SK-N-SH (cell line): Measurements from ENCODE around the gene AHCYL1. TPM values are rescaled to one million over a fixed set of nuclear protein-coding genes. Genes with fewer than 3 reads are reported as not detected.

Source experiments
- CTCF ChIA-PET: fragments of 300-600, 350-600 bp; formaldehyde crosslinking; extraction: SDS; loops from one replicate; lab custom pipeline; 2021; lab: Yijun Ruan, JAX
- POLR2A ChIA-PET: fragments of 350-600 bp; sonication (Branson Sonifier 250); formaldehyde crosslinking; extraction: SDS; loops from one replicate; lab custom pipeline; 2020; ENCODE audit warnings: antibody characterized with exemption, inconsistent platforms; lab: Yijun Ruan, JAX
- DNase-seq: peaks from one replicate; pipeline ENCODE4 v3.0.0; 2012
- H2AFZ ChIP-seq: fragments of 200-600 bp; sonication (generic); 2 replicates; pipeline ENCODE4 v1.8.1; 2016; ENCODE audit warnings: antibody characterized with exemption, mild to moderate bottlenecking, low read depth
- H3F3A ChIP-seq: fragments of 200-600 bp; sonication (generic); replicated peaks from 2 replicates; pipeline ENCODE3; 2016; ENCODE audit warnings: antibody characterized with exemption, mild to moderate bottlenecking; ENCODE audit not compliant: insufficient read depth
- H3K27ac ChIP-seq, 2 experiments: fragments of 200-500 bp in 1 of 2; fragments of 200-600 bp in 1 of 2; sonication (Bioruptor generic) in 1 of 2; sonication (generic), shearing (Covaris generic) in 1 of 2; 2 replicates each; pipeline versions ENCODE4 v1.5.1 to v1.6.1; 2014 to 2016; ENCODE audit warnings: low read depth in 2 of 2, inconsistent platforms in 1 of 2, low read length in 1 of 2, mild to moderate bottlenecking in 1 of 2, mixed read lengths in 1 of 2
- H3K27me3 ChIP-seq: fragments of 200-600 bp; sonication (generic), shearing (Covaris generic); 2 replicates; pipeline ENCODE4 v1.6.1; 2016; ENCODE audit warnings: mixed run types; ENCODE audit not compliant: insufficient read depth
- H3K36me3 ChIP-seq, 2 experiments: fragments of 200-500 bp in 1 of 2; fragments of 200-600 bp in 1 of 2; sonication (Bioruptor generic) in 1 of 2; sonication (generic) in 1 of 2; replicated peaks in 1 of 2; 2 replicates each; pipeline versions ENCODE3 to v1.5.1; 2014 to 2016; ENCODE audit warnings: low read length in 1 of 2, mild to moderate bottlenecking in 1 of 2; ENCODE audit not compliant: insufficient read depth in 2 of 2, control insufficient read depth in 1 of 2
- H3K4me1 ChIP-seq, 2 experiments: fragments of 200-500 bp in 1 of 2; fragments of 200-600 bp in 1 of 2; sonication (Bioruptor generic) in 1 of 2; sonication (generic), shearing (Covaris generic) in 1 of 2; 2 replicates each; pipeline versions ENCODE4 v1.5.1 to v1.6.1; 2014 to 2016; ENCODE audit warnings: low read depth in 1 of 2, low read length in 1 of 2, mixed run types in 1 of 2; ENCODE audit not compliant: insufficient read depth in 2 of 2, control insufficient read depth in 1 of 2
- H3K4me2 ChIP-seq: fragments of 200-600 bp; sonication (generic), shearing (Covaris generic); 2 replicates; pipeline ENCODE4 v1.6.1; 2017; ENCODE audit warnings: mixed run types
- H3K4me3 ChIP-seq, 2 experiments: fragments of 200-500 bp in 1 of 2; fragments of 200-600 bp in 1 of 2; sonication (Bioruptor generic) in 1 of 2; sonication (generic), shearing (Covaris generic) in 1 of 2; 2 replicates each; pipeline versions ENCODE4 v1.5.1 to v1.8.1; 2014 to 2016; ENCODE audit warnings: low read depth in 2 of 2, inconsistent platforms in 1 of 2, low read length in 1 of 2, mild to moderate bottlenecking in 1 of 2, mixed read lengths in 1 of 2, moderate library complexity in 1 of 2
- H3K79me2 ChIP-seq: fragments of 200-600 bp; sonication (generic); 2 replicates; pipeline ENCODE4 v1.8.1; 2017; ENCODE audit warnings: mild to moderate bottlenecking; ENCODE audit not compliant: insufficient read depth
- H3K9ac ChIP-seq: fragments of 200-600 bp; sonication (generic); 2 replicates; pipeline ENCODE4 v1.6.1; 2017; ENCODE audit warnings: mixed run types
- H3K9me2 ChIP-seq: fragments of 200-600 bp; sonication (generic); 2 replicates; pipeline ENCODE4 v1.6.1; 2017; ENCODE audit warnings: mixed run types
- H3K9me3 ChIP-seq: fragments of 200-600 bp; sonication (generic); 2 replicates; pipeline ENCODE4 v1.6.1; 2017; ENCODE audit warnings: mixed run types, mild to moderate bottlenecking, moderate library complexity
- H4K20me1 ChIP-seq: fragments of 200-600 bp; sonication (generic); 2 replicates; pipeline ENCODE4 v1.6.1; 2017; ENCODE audit warnings: mild to moderate bottlenecking, mixed run types; ENCODE audit not compliant: insufficient read depth
- CTCF ChIP-seq: fragments of 200-600 bp; sonication (generic); IDR thresholded peaks from 2 replicates; pipeline ENCODE4 v1.6.1; 2017; ENCODE audit warnings: antibody characterized with exemption, mild to moderate bottlenecking, moderate library complexity
- EZH2phosphoT487 ChIP-seq: fragments of 200-600 bp; sonication (generic); IDR thresholded peaks from 2 replicates; pipeline ENCODE4 v1.6.1; 2017; ENCODE audit warnings: low read depth, mixed run types, mild to moderate bottlenecking, antibody characterized with exemption, moderate library complexity, borderline replicate concordance
- FOXJ3 ChIP-seq: sonication (generic); formaldehyde crosslinking; IDR thresholded peaks from 2 replicates; pipeline ENCODE4 v1.5.1; 2020; ENCODE audit warnings: mild to moderate bottlenecking, missing genetic modification reagents
- FOXM1 ChIP-seq: IDR thresholded peaks from 2 replicates; pipeline ENCODE4 v1.4.0; 2012; ENCODE audit warnings: low read depth, mild to moderate bottlenecking
- MEF2A ChIP-seq: IDR thresholded peaks from 2 replicates; pipeline ENCODE4 v1.4.0; 2012; ENCODE audit warnings: low read depth, borderline replicate concordance
- NRF1 ChIP-seq: IDR thresholded peaks from 2 replicates; pipeline ENCODE4 v1.6.1; 2012; ENCODE audit warnings: low read depth, mild to moderate bottlenecking, low read length
- PBX3 ChIP-seq: IDR thresholded peaks from 2 replicates; pipeline ENCODE4; 2012
- RAD21 ChIP-seq: IDR thresholded peaks from 2 replicates; pipeline ENCODE4 v1.6.1; 2012; ENCODE audit warnings: mild to moderate bottlenecking, low read length
- RFX5 ChIP-seq: IDR thresholded peaks from 2 replicates; pipeline ENCODE4 v1.6.1; 2012; ENCODE audit warnings: mild to moderate bottlenecking, improper control_type of control experiment, low read length
- SIN3A ChIP-seq: IDR thresholded peaks from 2 replicates; pipeline ENCODE4 v1.6.1; 2012; ENCODE audit warnings: low read depth, mild to moderate bottlenecking, low read length, moderate library complexity, borderline replicate concordance
- SMC3 ChIP-seq: IDR thresholded peaks from 2 replicates; pipeline ENCODE4 v1.6.1; 2012; ENCODE audit warnings: low read depth, low read length, improper control_type of control experiment
- TAF1 ChIP-seq: IDR thresholded peaks from 2 replicates; pipeline ENCODE4 v1.6.1; 2012; ENCODE audit warnings: low read depth, mild to moderate bottlenecking, low read length, moderate library complexity, borderline replicate concordance
- TCF12 ChIP-seq: IDR thresholded peaks from 2 replicates; pipeline ENCODE4 v1.4.0; 2012
- TEAD4 ChIP-seq: IDR thresholded peaks from 2 replicates; pipeline ENCODE4 v1.4.0; 2012; ENCODE audit warnings: mild to moderate bottlenecking, borderline replicate concordance; ENCODE audit not compliant: insufficient read depth
- YY1 ChIP-seq: IDR thresholded peaks from 2 replicates; pipeline ENCODE4 v1.4.0; 2012; ENCODE audit warnings: low read depth, mild to moderate bottlenecking
- WGBS: methylation state at CpG from one replicate; pipeline ENCODE4 v1.1.6; 2017; ENCODE audit warnings: low lambda C conversion rate; 5-methylcytosine and 5-hydroxymethylcytosine counted together
- polyA plus RNA-seq, 3 experiments: library from polyadenylated mRNA; depleted of rRNA; stranded (reverse); fragments of >200 nt; gene quantifications; 2 replicates each; pipeline ENCODE4 v1.2.3, GENCODE V29; 2012

Gene AHCYL1
- polyA plus RNA-seq, 1 of the 3 experiments (the other 2 are of a cell fraction) = 39.7 TPM

- peaks cover 15% of the 10 kb centered on the region; the same call in 1 of the 2 replicates for H4K20me1 ChIP-seq
- peaks cover 23% of the 10 kb centered on the region for H3K79me2 ChIP-seq
- no peak for DNase-seq
- no peak overlapping the region for H3K4me3 ChIP-seq
- TF ChIP-seq RAD21 (no peak), FOXM1 (no peak), MEF2A (no peak)
- TF ChIP-seq, all 33 proteins: peak for 0
- no peaks in the 10 kb centered on the region for H3F3A ChIP-seq
- no peaks in the 10 kb centered on the region for H3K27me3 ChIP-seq
- ChIA-PET POLR2A (no interaction called here), CTCF (interaction anchor here (0.9 to 42.0 kb wide), 7 partner anchors 10 to 264 kb away, joined by 4 to 1768 read pairs (median 13); partner anchors contain the start of gene UBL4B)
- no peak overlapping the region for H2AFZ ChIP-seq
- H3K4me2 ChIP-seq = no peak overlapping the region
- no peaks in the 10 kb centered on the region for H3K9me2 ChIP-seq
- H3K9me3 ChIP-seq = no peaks in the 10 kb centered on the region
- no peak overlapping the region for H3K27ac ChIP-seq
- H3K9ac ChIP-seq = no peak overlapping the region
- WGBS = 91% methylated on average over 3 of the region's 4 CpGs
- peaks cover 4 to 6% of the 10 kb centered on the region in 2 experiments; a peak in 2 of 4 replicates for H3K4me1 ChIP-seq
- H3K36me3 ChIP-seq = peaks cover 62 to 78% of the 10 kb centered on the region in 2 experiments
These were observed 56.0 kb downstream of the AHCYL1 start for GRCh38 chr1:110040548-110040947.

GRCh38 chr1:110043016-110043415 is 58.5 kb downstream of the AHCYL1 start:
- DNase-seq = no peak
- 98% methylated on average over 9 of the region's 10 CpGs for WGBS
- Histone ChIP-seq H3K4me3 (no peak overlapping the region), H3K27ac (no peak overlapping the region), H3K79me2 (no peaks in the 10 kb centered on the region; the same call in 1 of the 2 replicates), H3K9me2 (no peaks in the 10 kb centered on the region), H4K20me1 (no peaks in the 10 kb centered on the region), H3K4me2 (no peak overlapping the region), H3K9me3 (no peaks in the 10 kb centered on the region), H3F3A (no peaks in the 10 kb centered on the region), H3K27me3 (no peaks in the 10 kb centered on the region), H3K4me1 (peaks cover 0 to 2% of the 10 kb centered on the region in 2 experiments; a peak in 1 of 4 replicates), H2AFZ (no peak overlapping the region), H3K36me3 (peaks cover 75 to 93% of the 10 kb centered on the region in 2 experiments), H3K9ac (no peak overlapping the region)
- no peak for TF ChIP-seq TAF1
- no peak for TF ChIP-seq CTCF
- no peak for TF ChIP-seq FOXM1
- TF ChIP-seq EZH2phosphoT487 = no peak
- TF ChIP-seq MEF2A = no peak
- no peak for TF ChIP-seq RFX5
- TF ChIP-seq TEAD4 = no peak
- no peak for TF ChIP-seq TCF12
- TF ChIP-seq NRF1 = no peak
- TF ChIP-seq SIN3A = no peak
- no peak for TF ChIP-seq FOXJ3 (CRISPR knock-in tag)
- no peak for TF ChIP-seq YY1
- no peak for TF ChIP-seq PBX3
- TF ChIP-seq SMC3 = no peak
- ChIA-PET POLR2A (no interaction called here), CTCF (interaction anchor here (1.4 to 42.0 kb wide), 6 partner anchors 11 to 370 kb away, joined by 3 to 1768 read pairs (median 6); partner anchors contain the start of genes AHCYL1 and UBL4B)
